ENCODE measurements around the gene LAYN.

DNA sequence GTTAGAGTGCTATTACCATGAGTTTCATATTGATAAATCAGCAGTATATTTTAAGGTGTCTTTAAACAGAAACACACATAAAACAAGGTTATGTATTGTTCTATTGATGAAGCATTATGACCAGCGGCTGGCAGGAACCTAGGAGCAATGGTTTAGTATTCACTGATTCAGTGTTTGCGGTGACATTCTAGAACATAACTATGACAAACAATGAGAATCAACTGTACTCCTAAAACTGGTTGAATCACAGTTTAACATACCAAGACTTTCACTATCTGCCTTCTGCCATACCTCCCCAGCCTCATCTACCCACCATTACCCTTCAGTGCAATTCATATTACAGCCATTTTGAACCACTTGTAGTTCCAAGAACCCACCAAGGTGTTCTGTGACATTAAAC is 17.2 kb upstream of the LAYN start:
- TF ChIP-seq EZH2 (IDR thresholded peaks at IDR 0.05): no peak
- no peak for TF ChIP-seq POLR2AphosphoS5 (IDR thresholded peaks at IDR 0.05; ENCODE audit: borderline replicate concordance, low read depth, low read length)
- TF ChIP-seq FOXP2 (optimal IDR thresholded peaks at IDR 0.05; ENCODE audit: control extremely low read depth, extremely low read length, insufficient read depth): no peak

Measured in SK-N-MC (cell line).